GM18507 (cell line): Measurements from ENCODE around the gene EFNA1.

Experiments used
- DNase-seq: peaks from one replicate; pipeline ENCODE4 v3.0.0; 2011; ENCODE audit warnings: low read depth; ENCODE audit not compliant: insufficient read length; ENCODE audit errors: extremely low spot score
- FAIRE-seq: peaks from 2 replicates; lab custom pipeline; 2011; peaks lifted over from hg19 to GRCh38; lab: Jason Lieb, UNC

Gene EFNA1

GRCh38 chr1:155120253-155120652 is 7.4 kb upstream of the EFNA1 start:
- no peak for FAIRE-seq

GRCh38 chr1:155121249-155121648 is 6.4 kb upstream of the EFNA1 start:
- FAIRE-seq (no peak), DNase-seq (no peak)

More at GRCh38 chr1:155120253-155120652, 7.4 kb upstream of the EFNA1 start:
- DNase-seq = no peak

GRCh38 chr1:155122308-155122707 is 5.4 kb upstream of the EFNA1 start:
- DNase-seq (no peak), FAIRE-seq (no peak)

- no peak for DNase-seq
- FAIRE-seq = no peak
Measured at GRCh38 chr1:155123801-155124200, 3.9 kb upstream of the EFNA1 start.

GRCh38 chr1:155124503-155125463 is 2.9 kb upstream of the EFNA1 start:
- FAIRE-seq (no peak), DNase-seq (no peak)

GRCh38 chr1:155125511-155125945 is 2.1 kb upstream of the EFNA1 start:
- DNase-seq (no peak), FAIRE-seq (no peak)

- FAIRE-seq (no peak), DNase-seq (no peak)
Measured at GRCh38 chr1:155125946-155126555, 1.6 kb upstream of the EFNA1 start.

- FAIRE-seq (no peak), DNase-seq (no peak)
Measured at GRCh38 chr1:155126556-155127104, 1.0 kb upstream of the EFNA1 start.

- no peak for DNase-seq
- FAIRE-seq = no peak
Measured at GRCh38 chr1:155127967-155128754, 485 bp downstream of the EFNA1 start.

GRCh38 chr1:155128755-155129473 is 1.2 kb downstream of the EFNA1 start:
- DNase-seq (no peak), FAIRE-seq (no peak)

GRCh38 chr1:155130272-155131006 is 2.8 kb downstream of the EFNA1 start:
- FAIRE-seq = no peak
- DNase-seq = no peak

GRCh38 chr1:155131285-155131684 is 3.6 kb downstream of the EFNA1 start:
- FAIRE-seq (no peak), DNase-seq (no peak)

GRCh38 chr1:155131856-155132255 is 4.2 kb downstream of the EFNA1 start:
- no peak for DNase-seq
- no peak for FAIRE-seq

- FAIRE-seq = no peak
- DNase-seq = no peak
Measured at GRCh38 chr1:155133799-155134281, 6.2 kb downstream of the EFNA1 start.

GRCh38 chr1:155134322-155134721 is 6.6 kb downstream of the EFNA1 start:
- FAIRE-seq = no peak
- no peak for DNase-seq

GRCh38 chr1:155134880-155135414 is 7.3 kb downstream of the EFNA1 start:
- FAIRE-seq = peak; percentile 42
- no peak for DNase-seq

GRCh38 chr1:155135415-155136028 is 7.8 kb downstream of the EFNA1 start, which contains the start of gene SLC50A1:
Gene SLC50A1, plus strand, starts transcription at chr1:155135852. Its CDS starts 60 bp downstream, at chr1:155135912.
- FAIRE-seq = peak; percentile 95
- peak; percentile 91 for DNase-seq
